Renal cortex interstitium (tissue), 11 donors: Measurements from ENCODE around the gene SEMA5A. TPM values are rescaled to one million over a fixed set of nuclear protein-coding genes. Genes with fewer than 3 reads are reported as not detected.

Source experiments
- DNase-seq, 11 donors: peaks; one replicate each; pipeline ENCODE4 v3.0.0-alpha.2; 2013; ENCODE audit warnings: low read depth in 9 of 11, low spot score in 4 of 11; ENCODE audit errors: extremely low read depth in 1 of 11
- polyA plus RNA-seq, 3 donors: library from polyadenylated mRNA; unstranded; fragments of 120-200 nt; gene quantifications; one replicate each; pipeline ENCODE4 v1.2.1, GENCODE V29; 2013; ENCODE audit not compliant: insufficient read length in 3 of 3

Gene SEMA5A
- polyA plus RNA-seq, 3 donors, result 37.3 to 47.1 (median 44.4) TPM

- DNase-seq, result no peak
These were observed 266.8 kb downstream of the SEMA5A start for GRCh38 chr5:9278921-9279603.

GRCh38 chr5:9269014-9269413 lies 276.9 kb downstream of the SEMA5A start:
- no peak for DNase-seq

GRCh38 chr5:9268226-9268625 lies 277.6 kb downstream of the SEMA5A start:
- DNase-seq, result no peak

DNA sequence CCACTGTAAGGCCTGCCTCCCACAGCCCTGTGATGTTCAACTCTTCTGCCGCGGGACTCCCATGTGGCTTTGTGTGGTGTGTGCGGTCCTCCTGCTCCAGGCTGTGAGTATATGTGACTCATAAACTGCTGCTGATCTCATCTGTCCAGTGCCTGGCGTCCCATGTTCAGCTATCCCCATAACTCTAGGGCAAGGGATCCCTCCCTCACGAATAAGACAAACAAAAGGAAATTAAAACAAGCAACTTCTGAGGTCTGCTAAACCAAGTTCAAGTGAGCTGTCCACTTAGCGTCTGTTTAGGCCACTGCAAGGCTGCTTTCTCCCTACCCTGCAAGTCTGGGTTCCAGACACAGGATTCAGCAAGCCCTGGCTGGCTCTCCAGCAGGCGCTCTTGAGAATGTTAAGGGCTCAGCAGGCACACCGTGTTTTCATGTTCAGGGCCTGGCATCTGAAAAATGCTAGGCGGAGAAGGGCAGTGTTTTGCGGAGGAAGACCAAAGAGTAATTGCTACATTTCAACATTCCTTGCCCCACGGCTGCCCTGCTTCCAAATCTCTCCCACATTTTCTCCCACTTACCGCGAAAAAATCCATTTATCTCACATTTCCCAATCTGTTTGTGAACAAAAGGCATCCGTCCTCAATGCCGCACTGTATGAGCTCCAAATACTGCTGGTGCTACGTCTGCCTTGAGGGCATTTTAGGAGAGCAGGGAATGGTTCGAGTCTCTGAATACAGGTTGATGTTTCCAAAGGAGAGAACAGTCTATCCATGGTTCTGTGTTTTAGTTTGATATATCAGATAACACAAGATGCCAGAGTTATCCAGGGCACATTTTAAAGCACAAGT lies 280.2 kb downstream of the SEMA5A start:
- peak in 1 of 11 donors; percentile 18 for DNase-seq

- no peak for DNase-seq
These were observed 281.6 kb downstream of the SEMA5A start for GRCh38 chr5:9264301-9264700.

GRCh38 chr5:9263656-9264055 lies 282.2 kb downstream of the SEMA5A start:
- no peak for DNase-seq

DNA sequence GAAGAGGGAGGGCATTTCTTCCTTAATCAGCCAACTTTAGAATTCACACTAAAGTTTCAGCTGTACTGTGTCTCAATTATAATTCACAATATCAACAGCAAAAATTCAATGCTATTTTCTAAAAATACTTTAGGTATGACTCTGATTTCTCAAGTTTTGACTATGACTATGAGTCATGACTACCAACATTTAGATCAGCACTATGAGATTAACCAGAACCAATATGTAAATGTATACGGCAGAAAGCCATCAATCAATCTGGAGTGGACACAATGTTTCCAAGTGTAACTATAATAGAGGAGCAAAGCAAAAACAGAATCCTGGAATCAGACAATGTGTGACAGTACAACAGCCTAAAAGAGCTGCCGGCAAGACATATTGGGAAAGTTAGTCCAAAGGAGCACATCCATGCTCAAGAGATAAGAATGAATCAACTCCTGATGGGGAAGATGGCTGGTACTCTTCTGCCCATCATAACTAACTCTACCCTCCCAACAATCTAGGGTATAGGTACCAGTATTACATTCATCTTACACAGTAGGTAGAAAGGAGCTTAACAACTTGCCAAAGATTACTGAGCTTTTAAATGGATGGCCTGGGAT lies 294.4 kb downstream of the SEMA5A start:
- DNase-seq, result no peak

GRCh38 chr5:9249231-9249630 lies 296.6 kb downstream of the SEMA5A start:
- DNase-seq, result no peak

DNA sequence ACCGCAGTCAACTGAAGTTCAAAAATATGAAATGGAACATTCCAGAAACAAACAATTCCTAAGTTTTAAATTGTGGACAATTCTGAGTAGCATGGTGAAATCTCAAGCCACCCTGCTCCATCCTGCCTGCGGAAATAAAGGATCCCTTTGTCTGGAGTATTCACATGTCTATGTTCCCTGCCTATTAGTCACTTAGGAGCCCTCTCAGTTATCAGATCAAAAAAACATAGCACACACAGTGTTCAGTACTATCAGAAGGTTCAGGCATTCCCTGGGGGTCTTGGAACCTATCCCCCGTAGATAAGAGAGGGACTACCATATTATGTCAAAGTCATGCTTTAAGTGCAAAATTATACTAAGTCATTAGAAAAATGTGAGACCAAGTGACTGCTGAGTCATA lies 300.8 kb downstream of the SEMA5A start:
- DNase-seq, result no peak

DNA sequence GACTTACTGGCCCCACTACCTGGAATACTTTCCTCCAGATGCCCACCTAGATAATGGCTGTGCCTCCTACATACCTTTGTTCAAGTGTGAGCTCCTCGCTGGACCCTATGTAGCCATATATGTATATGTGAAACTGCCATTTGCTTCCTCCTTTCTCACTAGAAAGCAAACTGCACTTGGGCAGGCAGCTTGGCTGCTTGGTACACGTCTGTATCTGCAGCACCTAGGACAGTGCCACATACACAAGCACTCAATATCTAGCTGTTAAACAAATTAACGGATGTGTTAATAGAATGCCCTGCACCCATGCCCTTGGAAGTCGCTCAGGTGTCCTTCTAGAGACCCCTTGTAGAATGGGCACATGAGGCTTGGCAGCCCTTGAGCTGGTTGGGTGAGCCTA lies 301.5 kb downstream of the SEMA5A start:
- DNase-seq, result no peak

DNA sequence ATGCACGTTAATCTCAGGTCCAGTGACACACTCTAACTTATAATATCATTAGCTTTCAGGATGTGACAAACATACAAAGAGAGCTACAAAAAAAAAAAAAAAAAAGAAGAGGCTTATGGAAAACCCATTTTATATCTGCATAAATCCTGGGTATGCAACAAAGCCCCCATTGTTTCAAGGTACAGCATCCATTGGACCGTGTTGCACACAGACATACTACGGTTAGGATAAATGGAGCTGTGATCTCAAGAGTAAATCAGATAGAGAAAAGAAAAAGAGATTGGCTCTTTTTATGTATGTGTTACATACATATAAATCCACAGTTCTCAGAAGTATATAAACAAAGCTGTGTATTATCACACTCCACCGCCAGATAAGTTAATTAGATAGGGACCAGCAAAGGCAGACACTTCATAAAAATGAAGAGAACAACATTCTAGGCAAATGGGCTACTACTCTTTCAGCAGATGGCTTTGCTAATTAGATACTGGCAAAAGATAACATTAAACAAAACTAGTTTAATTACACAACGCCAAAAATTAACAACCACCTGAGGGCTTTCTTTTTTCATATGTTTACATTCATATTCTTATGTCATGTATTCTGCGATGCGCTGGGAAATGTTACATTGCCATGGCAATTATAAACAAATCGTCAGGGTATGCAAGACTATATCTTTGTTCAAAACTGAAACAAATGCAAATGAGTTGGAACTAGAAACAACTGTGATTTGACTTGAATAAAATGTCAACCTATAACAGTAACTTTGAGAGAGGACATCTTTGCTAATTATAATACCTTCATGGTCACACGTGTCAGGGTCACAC lies 304.2 kb downstream of the SEMA5A start:
- no peak for DNase-seq

DNA sequence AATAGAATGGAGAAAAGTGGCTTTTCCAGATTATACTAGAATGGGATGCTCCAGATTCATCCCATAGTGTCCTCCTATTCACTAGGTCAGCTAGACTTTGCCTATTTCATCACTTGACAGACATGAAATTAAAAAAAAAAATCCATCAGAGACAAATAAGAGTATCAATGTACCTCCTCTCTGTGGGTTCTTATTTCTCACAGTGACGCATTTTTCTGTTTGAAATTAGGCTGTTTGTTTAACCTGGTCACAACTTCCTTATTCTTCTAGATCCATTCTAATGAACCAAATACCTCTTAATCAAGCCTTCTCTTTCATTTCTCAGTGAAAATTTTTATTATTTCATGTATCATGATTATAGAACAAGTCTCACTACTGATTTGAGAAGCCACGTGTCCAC lies 305.4 kb downstream of the SEMA5A start:
- no peak for DNase-seq

DNA sequence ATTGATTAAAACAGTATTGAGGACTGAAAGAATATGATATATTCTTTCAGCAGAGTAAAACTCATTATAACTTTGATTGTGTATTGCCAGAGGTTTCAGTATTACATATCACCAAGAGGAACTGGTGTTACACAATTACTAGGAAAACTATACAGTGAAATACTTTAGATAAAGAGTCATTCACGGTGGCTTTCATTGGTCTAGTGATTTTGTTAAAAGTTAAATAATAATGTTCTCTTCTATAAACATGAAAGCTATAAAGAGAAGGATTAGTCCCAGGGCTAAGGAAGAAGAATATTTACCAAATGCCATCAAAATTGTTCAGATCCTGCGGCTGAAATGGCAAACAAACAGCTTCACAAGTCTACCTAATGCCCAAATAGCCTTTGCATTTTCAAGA lies 306.2 kb downstream of the SEMA5A start:
- no peak for DNase-seq

- no peak for DNase-seq
These were observed 306.8 kb downstream of the SEMA5A start for GRCh38 chr5:9239071-9239470.

DNA sequence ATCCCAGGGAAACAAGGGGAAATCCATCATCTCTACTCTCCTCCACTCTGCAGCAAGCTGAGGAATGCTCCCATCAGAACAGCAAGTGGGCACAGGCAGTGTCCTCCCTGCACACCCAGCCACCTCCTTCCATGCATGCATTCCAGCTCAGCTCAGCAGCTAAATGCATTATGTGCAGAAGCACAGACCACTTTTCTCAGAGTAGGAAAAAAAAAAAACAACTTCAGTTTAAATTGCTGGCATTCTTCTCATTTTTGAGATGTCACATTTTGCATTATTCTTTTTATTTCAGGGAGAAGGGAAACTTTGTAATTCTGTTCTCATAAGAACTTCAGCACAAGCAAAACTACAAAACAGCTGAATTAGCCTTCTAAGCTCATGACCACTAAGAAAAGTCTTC lies 312.2 kb downstream of the SEMA5A start:
- peak in 1 of 11 donors; percentile 14 for DNase-seq

DNA sequence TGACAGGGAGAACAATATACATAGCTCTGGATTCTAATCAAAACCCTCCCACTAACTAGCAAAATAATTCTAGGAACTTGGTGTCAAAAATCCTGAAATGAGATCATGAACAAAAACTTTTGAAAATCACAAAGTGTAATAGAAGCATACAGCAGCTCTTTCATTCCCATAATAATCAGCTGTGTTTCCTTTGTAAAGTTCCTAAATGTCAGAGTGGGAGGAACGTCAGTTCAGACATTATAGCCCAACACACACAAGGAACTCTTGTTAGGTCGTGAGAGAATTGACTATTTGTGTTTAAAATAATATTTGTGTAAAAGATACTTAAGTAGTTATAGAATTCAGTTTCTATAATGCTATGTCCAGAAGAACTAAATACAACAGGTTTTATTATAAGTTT lies 312.8 kb downstream of the SEMA5A start:
- no peak for DNase-seq

- DNase-seq, result no peak
These were observed 314.0 kb downstream of the SEMA5A start for GRCh38 chr5:9231842-9232241.

GRCh38 chr5:9230355-9230754 lies 315.5 kb downstream of the SEMA5A start:
- DNase-seq, result no peak

DNA sequence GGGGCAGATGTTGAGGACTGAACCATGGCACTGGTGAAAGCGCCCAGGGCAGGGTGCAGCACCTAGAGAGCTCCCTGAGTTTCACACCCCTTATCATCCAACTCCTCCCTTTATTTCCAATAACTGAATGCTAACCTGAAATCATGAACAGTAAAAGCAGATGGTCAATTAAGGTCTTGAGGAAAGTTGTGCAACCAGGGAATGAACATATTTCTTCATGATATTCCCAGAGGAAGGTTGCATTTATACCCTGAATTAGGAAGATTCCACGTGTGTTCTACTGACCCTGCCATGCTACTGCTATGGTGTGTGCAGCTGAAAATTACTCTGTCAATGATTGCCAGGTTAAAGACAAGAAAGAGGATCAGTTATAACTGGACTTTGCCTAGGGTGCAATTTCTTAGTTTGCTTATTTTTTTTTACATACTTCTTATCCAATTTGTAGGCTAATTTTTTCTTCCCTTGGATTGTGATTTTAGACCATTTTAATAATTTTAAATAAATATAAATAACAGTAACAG lies 319.8 kb downstream of the SEMA5A start:
- DNase-seq, result no peak
